T-helper 22 cell (primary cell): ENCODE measurements around the gene AQP12A.
"Not testable (repeated sequence)": the region's sequence is repeated elsewhere in the genome, so short reads cannot be mapped to it uniquely, and the experiment has no call there.

Source experiments
- DNase-seq: peaks from one replicate; pipeline ENCODE4 v3.0.0-alpha.2; 2020; ENCODE audit warnings: low read depth

Gene AQP12A

DNA sequence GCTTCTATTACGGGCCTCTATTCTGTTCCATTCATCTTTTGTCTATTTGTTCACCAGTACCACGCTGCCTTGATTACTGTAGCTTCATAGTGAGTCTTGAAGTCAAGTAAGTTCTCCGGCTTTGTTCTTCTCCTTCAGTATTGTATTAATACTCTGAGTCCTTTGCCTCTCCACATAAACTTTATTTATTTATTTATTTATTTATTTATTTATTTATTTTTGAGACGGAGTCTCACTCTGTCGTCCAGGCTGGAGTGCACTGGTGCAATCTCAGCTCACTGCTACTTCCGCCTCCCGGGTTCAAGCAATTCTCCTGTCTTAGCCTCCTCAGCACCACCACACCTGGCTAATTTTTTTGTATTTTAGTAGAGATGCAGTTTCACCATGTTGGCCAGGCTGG lies 31.8 kb upstream of the AQP12A start:
- not testable (repeated sequence) for DNase-seq

DNA sequence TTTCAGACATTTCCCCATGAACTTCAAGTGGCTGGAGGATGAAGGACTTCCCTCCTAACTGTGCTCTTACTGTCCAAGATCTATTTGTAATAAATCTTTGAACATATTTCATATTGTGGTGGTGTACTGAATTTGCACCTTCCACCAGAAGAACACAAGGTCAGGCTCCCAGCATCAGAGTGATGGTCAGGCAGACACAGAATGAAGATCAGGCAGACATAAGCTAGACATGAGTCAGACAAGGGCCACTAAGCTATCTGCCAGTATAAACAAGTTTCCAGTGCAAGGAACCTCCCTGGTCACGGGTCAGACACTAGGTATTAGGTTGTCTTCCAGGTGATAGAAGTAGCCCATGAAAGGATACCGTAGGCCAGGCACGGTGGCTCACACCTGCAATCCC lies 29.0 kb upstream of the AQP12A start:
- no peak for DNase-seq

DNA sequence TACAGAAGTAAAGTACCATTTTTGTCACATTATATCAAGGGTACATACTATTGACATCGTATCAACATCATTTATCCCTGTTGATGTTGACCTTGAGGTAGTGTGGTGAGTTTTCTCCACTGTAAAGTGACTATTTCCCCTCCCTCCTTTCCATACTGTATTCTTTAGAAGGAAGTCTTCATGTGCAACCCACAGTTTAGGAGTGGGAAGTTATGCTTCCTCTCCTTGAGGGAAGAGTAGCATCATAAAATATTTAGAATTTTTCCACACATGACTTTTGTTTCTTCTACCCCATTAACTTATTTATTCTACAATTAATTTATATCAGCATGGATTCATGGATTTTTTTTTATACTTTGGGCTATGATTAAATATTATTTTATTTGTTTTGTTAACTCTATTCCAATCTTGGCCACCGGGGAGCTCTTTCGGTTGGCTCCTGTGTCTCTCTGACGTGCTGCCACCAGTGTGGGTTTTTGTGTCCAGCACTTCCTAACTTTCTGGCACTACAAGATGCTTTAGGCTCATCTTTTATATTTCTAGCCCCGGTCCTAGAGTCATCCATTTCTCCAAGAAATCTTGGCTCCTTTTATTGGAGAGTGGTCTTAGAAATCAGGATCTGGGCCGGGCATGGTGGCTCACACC lies 28.0 kb upstream of the AQP12A start:
- DNase-seq, result no peak

DNA sequence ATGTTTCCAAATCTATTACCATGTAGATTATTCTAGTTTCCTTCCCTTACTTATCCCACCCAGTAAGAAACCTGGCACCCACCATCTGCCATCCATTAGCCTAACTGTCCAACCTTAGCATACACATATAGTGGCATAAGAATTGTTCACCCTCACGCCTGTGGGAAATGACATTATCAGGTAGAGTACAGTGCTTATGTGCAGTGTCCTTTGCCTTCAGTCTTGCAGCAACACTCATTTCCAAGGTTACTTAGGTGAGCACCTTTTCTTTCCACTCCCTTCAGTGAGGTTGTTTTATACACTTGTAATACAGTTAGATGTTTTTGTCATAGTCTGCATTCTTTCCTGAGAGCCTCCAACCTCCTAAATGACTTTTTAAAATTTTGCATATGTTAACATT lies 27.0 kb upstream of the AQP12A start:
- no peak for DNase-seq

DNA sequence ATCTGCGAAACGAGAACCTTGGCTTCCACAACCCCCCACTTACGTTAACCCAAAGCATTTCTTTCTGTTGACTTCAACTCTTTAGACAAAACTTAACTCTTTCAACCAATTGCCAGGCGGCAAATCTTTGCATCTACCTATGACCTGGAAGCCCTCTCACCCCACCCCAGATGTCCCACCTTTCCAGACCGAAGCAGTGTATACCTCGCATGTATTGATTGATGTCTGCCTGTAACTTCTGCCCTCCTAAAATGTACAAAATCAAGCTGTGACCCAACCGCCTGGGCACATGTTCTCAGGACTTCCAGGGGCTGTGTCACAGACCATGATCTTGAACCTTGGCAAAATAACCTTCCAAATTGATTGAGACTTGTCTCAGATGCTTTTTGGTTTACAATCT lies 21.3 kb upstream of the AQP12A start:
- DNase-seq, result no peak

DNA sequence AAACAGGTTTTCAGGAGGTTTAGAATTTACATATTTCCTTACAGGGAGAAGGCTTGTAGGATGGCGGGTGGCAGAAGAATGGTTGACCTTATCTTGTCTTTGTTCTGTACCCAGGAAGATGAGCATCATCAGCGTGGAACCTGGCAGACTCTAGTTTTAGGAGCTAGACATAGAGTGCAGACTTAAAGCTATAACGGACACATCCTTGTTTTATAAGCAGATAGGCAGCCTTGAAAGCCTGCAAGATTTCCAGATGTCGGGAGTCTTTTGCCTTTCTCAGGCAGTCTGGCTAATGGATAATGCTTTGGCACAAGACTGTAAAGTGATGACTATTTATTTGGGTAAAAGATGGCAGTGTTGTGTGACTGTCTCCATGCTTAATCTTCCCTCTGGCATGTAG lies 20.7 kb upstream of the AQP12A start:
- DNase-seq, result no peak

DNA sequence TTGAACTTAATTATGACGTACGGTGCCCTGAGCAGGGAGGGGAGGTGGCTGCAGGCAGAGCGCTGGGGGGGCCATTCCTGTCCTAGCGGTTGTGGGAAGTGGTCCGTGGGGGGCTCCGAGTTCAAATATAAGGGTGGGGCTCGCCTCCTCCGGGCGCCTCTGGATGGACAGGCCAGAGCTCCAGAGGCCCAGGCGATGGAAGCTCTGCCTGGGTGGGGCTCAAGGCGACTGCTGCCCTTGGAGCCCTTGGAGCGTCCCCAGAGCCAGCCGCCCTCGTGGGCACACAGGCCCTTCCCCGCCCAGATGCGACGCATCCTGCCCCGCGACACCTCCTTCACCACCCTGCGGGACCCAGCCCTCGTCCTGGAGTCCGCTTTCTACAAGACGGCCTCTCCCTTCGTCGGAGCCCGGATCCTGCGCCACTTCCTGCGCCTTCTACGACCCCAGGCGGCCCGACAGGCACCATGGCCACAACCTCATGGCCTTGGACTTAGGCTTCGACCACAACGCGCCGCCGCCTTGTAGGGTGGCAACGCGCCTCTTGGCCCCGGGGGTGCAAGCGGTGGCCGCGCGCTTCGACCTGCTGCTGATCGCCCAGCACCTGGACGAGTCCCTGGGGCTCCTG lies 19.5 kb upstream of the AQP12A start:
- DNase-seq, result no peak

GRCh38 chr2:240672701-240673190 lies 18.9 kb upstream of the AQP12A start:
- no peak for DNase-seq

DNA sequence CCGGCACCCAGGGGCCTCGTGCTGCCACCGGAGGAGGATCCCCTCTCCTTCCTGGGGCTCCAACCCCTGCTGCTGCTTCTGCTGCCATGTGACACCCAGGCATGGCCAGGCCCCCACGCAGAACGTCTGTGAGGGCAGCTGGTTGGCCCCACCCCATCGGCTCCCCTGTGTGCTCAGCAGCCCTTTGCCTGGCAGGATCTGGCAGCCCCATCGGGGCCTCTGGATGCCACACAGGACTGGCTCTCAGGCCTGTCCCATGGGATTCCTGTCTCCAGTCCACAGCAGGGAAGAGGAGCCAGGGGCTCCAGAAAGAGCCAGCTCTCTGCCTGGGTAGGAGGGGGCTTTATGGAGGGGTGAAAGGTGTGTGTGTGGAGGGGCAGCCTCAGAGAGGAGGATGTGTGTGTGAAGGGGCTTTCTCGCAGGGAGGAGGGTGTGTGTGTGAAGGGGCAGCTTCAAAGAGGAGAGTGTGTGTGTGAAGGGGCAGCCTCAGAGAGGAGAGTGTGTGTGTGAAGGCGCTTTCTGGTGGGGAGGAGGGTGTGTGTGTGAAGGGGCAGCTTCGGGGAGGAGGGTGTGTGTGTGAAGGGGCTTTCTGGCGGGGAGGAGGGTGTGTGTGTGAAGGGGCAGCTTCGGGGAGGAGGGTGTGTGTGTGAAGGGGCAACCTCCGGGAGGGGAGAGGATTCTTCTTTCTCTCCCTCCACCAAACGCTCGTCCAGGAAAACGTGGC lies 17.0 kb upstream of the AQP12A start:
- DNase-seq, result not testable (repeated sequence)

DNA sequence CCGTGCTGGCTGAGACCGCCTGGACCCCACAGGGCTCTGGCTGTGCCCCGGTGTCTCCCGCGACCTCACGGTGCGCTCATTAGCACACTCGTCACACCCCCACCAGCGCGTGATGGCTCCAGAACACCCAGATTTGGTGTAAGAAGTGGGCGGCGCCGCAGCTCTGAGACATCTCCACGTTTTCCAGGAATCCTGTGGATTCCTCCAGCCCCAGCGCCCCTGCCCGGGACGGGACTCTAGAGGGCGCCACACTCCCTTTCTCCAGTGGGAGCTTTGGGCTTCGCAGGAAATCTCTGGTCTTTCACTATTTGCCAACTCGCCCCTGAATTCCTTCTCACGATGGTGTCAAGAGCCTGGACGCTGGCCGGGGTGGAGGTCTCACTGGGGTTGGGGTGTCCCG lies 16.3 kb upstream of the AQP12A start:
- DNase-seq, result not testable (repeated sequence)

DNA sequence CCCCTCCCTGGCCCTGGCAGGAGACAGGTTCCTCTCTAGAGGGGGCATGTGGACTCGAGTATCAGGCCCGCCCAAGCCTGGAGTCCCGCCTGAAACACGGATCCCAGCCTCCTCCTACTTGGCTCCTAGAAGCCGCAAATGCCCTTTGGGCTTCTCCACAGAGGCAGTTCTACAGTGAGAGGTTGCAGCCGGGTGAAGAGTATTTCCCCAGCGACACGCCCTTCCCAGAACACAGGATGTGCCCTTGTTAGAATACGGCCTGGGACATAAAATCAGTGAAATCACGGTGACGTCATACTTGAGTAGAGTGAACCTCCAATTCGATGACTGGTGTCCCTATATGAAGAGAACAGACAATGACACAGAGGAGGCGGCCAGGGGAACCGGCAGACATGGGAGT lies 13.6 kb upstream of the AQP12A start:
- DNase-seq, result not testable (repeated sequence)

- not testable (repeated sequence) for DNase-seq
These were observed 12.8 kb upstream of the AQP12A start for GRCh38 chr2:240678909-240679308.

GRCh38 chr2:240680185-240680584 lies 11.5 kb upstream of the AQP12A start:
- DNase-seq, result not testable (repeated sequence)

- not testable (repeated sequence) for DNase-seq
These were observed 9.0 kb upstream of the AQP12A start, which contains the start of gene AQP12B for GRCh38 chr2:240682431-240683224. TSS of gene AQP12B (minus strand) at chr2:240682885. CDS start at chr2:240682837, 48 bp downstream.

GRCh38 chr2:240683329-240683979 lies 8.2 kb upstream of the AQP12A start:
- DNase-seq, result not testable (repeated sequence)

- DNase-seq, result not testable (repeated sequence)
These were observed 7.5 kb upstream of the AQP12A start for GRCh38 chr2:240683980-240684728.

DNA sequence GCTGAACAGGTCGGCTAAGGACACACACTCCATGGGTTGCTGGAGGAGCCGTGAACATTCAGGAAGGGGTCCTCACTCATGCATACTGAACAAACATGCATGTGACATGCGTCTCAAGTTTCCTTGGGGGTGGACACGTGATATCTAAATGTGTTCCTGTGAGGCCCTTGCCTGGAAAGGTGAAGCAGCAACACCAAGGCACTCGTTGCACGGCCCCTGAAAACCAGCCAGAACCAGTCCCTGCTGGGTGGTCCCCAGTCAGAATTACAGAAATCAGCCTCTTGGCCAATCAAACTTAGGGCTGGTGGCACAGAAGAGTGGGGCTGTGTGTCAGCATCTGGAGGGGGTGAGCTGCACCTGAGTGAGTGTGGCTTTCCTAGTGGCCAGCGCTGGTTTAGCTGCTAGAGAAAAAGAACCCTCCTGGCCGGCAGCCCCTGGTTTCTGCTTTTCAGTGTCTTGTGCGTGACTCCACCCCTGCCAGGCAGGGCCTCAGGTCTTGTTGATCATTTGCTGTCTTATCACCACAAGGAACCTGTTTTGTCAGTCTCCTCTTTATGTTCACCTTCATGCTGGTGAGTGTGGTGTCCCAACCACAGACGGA lies 5.8 kb upstream of the AQP12A start:
- no peak for DNase-seq

GRCh38 chr2:240686460-240686859 lies 5.2 kb upstream of the AQP12A start:
- no peak for DNase-seq

- no peak for DNase-seq
These were observed 4.5 kb upstream of the AQP12A start for GRCh38 chr2:240687045-240687740.
